Middle frontal gyrus (tissue), 1 donor: Measurements from ENCODE around the gene PKN1.
"Not testable (repeated sequence)": the region's sequence is repeated elsewhere in the genome, so short reads cannot be mapped to it uniquely, and the experiment has no call there.

Source experiments
- DNase-seq: peaks from one replicate; pipeline ENCODE4 v3.0.0-alpha.2; 2015; ENCODE audit warnings: low spot score; ENCODE audit errors: extremely low spot score

PKN1 gene

DNA sequence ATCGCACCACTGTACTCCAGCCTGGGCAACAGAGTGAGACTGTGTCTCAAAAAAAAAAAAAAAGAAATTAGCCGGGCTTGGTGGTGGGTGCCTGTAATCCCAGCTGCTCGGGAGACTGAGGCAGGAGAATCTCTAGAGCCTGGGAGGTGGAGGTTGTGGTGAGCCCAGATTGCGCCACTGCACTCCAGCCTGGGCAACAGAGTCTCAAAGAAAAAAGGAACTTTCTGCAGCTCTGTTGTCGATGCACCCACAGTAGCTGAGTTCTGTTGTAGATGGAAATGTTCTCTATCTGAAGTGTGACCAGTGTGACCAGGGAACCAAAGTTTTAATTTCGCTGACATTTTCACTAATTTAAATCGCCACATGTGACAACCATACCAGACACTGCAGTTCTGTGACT, 29.3 kb downstream of the PKN1 start:
- DNase-seq, result not testable (repeated sequence)

DNA sequence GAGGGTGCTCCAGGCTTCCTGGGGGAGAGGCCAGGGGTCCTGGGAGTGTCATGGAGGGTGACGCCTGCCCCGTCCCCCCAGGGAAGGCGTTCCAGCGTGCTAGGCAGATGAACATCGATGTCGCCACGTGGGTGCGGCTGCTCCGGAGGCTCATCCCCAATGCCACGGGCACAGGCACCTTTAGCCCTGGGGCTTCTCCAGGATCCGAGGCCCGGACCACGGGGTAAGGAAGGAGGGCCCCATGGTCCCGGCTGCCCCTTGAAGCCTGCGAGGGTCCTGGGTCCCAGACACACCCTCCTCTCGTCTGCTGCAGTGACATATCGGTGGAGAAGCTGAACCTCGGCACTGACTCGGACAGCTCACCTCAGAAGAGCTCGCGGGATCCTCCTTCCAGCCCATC, 30.6 kb downstream of the PKN1 start:
- no peak for DNase-seq

DNA sequence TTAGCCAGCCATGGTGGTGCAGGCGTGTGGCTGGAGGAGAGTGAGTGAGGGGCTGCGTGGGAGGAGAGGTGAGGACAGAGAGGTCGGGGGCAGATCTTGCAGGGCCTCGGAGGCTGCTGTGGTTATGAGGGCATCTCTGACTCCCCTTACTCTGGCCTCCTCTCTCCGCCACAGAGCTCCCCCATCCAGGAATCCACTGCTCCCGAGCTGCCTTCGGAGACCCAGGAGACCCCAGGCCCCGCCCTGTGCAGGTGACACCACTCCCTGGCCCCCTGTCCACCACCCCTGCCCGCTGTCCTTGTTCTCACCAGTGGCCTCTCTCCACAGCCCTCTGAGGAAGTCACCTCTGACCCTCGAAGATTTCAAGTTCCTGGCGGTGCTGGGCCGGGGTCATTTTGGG, 34.3 kb downstream of the PKN1 start:
- no peak for DNase-seq

- no peak for DNase-seq
Observed at GRCh38 chr19:14467816-14468215, 34.7 kb downstream of the PKN1 start.

DNA sequence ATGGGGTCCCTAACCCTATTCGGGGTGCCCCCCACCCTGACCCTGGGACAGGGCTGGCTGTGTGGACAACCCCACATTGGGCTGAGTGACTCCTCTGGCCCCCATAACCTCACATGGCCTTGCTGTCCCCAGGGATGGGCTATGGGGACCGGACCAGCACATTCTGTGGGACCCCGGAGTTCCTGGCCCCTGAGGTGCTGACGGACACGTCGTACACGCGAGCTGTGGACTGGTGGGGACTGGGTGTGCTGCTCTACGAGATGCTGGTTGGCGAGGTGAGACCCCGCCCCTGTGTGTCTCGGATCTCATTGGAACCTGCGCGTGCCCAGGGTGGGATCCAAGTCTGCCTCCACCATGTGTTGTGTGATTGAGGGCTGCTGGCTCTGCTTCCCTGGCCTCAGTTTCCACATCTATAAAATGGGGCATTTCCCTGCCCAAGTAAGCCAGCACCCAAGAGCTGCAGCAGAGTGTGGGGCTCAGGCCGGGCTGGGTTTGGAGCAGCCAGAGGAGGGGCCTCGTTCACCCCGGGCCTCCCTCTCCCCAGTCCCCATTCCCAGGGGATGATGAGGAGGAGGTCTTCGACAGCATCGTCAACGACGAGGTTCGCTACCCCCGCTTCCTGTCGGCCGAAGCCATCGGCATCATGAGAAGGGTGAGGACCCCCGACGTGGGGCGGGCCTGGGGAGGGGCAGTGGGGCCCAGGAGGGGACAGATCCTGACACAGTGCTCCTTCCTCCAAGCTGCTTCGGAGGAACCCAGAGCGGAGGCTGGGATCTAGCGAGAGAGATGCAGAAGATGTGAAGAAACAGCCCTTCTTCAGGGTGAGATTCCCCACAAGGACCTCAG, 37.1 kb downstream of the PKN1 start:
- no peak for DNase-seq

DNA sequence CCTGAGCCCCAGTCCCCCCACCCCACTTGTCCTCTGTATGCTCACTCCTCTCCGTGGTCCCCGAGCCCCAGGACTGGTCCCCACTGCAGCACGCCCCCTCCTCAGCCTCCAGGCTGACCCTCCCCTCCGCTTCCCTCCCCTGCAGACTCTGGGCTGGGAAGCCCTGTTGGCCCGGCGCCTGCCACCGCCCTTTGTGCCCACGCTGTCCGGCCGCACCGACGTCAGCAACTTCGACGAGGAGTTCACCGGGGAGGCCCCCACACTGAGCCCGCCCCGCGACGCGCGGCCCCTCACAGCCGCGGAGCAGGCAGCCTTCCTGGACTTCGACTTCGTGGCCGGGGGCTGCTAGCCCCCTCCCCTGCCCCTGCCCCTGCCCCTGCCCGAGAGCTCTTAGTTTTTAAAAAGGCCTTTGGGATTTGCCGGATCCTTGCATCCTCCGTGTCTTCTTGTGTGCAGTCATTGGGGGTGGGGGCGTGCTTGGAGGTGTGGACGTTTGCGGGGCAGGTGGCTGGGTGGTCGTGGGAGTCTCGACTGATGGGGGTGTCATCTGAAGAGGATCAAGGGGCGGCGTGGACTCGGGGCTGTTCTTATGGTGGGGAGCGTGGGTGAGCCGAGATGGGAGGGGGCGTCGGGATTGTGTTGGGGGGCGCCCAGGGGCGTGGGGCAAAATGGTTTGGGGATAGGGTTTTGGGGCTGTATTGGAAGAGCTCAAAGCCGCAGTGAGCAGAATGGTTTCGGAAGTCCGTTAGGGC, 38.5 kb downstream of the PKN1 start:
- DNase-seq, result no peak

GRCh38 chr19:14472202-14472938, 39.3 kb downstream of the PKN1 start:
- DNase-seq, result no peak

- DNase-seq, result no peak
Observed at GRCh38 chr19:14473073-14473977, 40.2 kb downstream of the PKN1 start.

GRCh38 chr19:14473978-14474578, 41.0 kb downstream of the PKN1 start:
- no peak for DNase-seq

DNA sequence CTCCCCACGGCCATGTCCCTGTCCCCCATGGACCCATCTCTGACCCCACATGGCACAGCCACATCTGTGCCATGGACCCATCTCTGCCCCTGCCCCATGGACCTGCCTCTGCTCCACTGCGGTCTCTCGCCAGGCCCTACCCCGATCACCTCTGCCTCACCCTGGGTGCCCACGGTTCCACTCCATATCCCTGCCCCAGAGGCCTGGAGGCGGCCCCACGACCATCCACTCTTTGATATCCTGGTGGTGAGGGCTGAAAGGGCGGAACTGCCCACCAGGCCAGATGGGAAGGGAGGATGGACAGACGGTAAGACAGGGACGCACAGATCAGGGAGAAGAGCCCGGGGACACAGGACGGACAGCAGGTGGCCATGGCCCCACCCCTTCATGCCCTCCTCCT, 41.7 kb downstream of the PKN1 start:
- DNase-seq, result no peak

DNA sequence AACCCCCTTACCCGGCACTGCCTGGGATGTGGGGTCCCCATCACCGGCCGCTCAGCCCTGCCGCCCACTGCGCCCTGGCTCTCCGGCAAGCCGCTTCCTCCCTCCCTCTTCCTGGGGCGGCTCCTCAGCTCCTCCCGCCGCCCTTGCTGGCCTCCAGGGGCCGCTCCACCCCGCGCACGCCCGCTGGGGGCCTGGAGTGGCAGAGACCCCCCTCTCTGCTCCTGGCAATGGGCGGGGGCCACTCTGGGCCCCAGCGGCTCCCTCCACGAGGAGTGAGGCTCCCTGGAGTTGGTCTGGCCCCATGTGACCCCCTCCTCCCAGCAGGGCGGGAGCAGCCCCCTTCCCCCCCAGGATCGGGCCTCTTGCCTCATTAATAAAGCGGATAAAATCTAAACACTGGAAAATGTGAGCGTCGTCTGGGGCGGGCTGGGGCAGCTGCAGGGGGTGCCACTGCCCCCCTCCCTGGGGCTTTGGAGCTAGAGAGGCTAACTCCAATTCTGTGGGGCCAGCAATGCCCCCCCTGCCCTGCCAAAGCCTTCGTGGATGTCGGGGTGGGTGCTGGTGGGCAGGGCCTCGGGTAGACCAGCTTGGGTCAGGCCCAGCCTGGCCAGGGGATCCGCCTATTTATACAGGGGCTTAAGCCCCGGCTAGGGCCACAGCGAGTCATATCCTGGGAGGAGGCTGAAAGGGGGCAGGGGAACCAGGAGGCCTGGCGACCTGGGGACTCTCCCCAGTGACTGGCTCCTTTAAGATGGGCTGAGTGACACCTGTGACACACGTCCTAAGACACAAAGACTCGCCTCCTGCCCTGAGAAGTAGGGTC, 42.4 kb downstream of the PKN1 start, which contains the start of gene PTGER1:
TSS of gene PTGER1 (minus strand) at position 104 of the 823 bp plus-strand sequence. CDS start 1,034 bp downstream, outside the sequence.
- no peak for DNase-seq

DNA sequence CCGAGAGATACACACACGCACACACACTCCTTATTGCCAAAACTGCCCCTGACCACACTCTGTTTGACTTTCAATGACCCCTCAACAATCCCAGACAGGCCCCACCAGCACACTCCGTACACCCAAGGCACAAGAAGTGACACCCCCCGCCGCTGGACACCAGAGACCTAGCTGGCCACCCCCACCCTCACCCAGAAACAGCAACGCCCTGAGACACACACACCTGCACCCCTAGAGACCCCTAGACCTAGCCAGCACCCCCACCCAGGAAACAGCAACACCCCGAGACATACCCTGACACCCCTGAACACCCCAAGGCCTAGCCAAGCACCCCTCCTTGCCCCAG, 43.2 kb downstream of the PKN1 start:
- no peak for DNase-seq

DNA sequence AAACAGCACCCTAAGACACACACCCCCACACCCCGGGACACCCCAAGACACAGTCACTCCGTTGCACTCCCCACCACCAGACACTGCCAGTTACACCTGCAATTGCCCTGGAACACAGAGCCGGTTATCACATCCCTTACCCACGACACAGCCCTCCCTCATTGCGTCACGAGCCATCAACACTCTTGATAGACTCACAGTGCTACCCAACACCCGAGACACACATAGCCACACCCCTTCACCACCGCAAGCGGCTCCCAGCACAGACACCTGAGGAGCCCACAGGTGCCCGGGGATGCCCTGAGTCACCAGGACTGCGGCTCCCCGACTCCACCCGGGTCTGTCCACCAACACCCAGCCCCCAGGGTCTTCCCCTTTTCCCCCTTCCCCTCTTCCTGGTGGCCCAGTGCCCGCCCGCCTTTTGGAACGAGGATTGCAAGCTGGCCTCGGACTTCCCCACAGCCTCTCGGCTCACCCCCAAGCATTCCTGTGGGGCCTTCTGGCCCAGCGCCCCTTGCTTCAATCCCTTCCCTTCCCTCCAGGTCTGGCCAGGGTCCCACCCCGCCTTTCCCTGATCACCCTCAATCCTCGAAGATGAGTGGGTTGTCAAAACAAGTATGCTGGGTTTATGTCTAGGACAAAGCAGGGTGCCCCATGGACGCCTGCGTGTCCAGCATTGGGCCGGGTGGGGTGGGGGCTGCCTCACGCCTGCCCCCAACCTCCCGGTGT, 43.7 kb downstream of the PKN1 start:
- DNase-seq, result no peak

DNA sequence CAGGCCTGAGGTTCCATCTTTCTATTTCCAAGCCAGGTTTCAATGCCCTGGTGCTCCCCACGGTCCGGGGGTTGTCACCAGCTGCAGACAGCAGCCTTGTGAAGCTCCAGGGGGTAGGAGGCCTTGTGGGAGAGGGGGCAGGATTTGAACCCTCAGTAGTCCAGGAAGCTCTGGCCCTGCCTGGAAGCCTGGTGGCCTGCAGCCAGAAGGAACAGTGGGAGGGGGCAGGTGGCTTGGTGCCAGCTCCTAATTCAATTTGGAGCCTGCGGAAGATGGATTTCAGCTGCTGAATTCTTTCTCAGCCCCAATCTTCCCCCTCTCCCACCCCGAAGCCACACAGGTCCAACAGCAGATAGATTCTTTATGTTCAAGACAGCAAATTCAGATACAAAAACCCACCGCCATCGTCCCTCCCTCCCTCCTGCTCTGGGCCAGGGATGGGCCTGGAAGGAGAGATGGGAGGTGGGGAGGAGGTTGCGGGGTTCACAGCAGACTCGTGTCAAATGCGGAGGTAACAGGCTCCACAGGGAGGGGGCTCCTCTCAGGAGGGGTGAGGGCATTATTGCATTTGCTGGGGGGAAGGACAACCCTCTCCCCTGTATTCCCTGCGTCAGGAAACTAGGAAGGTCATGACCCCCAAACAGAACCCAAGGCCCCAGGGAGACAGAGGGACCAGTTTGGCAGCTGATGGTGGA, 44.5 kb downstream of the PKN1 start:
- no peak for DNase-seq

DNA sequence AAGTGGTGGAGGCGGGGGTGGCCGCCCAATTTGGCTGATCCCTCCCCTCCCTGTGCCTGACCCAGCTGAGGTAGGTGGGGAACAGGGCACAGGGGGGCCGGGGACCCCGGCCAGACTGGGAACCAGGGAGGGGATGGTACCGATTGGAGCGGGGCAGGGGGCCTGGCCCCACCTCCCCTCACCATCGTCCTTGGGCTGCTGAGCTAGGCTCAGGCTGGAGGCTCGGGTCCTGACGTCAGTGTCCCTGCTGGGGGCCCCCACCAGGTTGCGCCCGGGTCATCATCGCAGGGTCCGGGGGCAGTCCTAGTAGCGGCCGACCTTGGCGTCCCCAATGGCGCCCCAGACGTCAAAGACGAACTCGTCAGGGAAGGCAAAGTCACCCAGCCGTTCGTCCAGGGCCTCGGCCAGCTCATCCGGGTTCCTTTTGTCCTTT, 45.0 kb downstream of the PKN1 start:
- no peak for DNase-seq

DNA sequence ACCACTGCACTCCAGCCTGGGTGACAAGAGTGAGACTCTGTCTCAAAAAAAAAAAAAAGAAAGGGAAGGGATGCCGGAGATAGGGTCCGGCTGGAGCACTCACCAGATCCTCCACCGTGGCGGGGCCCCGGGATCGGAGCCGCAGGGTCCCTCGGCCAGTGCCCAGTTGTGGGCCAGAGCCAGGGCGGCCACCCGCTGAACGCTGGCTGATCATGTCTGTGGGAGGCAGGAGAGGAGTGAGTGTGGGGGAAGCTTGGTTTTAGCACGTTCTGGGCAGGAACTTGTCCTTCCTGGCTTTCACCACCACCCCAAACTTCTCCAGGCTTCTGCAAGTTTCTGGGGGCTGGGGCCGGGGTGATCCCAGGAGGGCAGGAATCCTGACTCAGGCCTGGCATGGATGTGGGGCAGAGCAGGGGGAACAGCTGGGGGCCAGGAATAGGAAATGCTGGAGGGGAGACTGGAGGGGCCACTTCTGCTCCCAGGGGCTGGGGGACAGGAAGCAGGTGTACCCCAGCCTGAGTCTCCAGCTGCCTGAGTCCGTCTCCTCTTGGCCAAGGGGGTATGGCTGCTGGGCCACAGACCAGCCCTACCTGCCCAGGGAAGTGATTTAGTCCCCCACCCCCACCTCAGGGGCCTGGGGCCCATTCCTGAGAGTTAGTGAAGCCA, 46.3 kb downstream of the PKN1 start:
- DNase-seq, result no peak

DNA sequence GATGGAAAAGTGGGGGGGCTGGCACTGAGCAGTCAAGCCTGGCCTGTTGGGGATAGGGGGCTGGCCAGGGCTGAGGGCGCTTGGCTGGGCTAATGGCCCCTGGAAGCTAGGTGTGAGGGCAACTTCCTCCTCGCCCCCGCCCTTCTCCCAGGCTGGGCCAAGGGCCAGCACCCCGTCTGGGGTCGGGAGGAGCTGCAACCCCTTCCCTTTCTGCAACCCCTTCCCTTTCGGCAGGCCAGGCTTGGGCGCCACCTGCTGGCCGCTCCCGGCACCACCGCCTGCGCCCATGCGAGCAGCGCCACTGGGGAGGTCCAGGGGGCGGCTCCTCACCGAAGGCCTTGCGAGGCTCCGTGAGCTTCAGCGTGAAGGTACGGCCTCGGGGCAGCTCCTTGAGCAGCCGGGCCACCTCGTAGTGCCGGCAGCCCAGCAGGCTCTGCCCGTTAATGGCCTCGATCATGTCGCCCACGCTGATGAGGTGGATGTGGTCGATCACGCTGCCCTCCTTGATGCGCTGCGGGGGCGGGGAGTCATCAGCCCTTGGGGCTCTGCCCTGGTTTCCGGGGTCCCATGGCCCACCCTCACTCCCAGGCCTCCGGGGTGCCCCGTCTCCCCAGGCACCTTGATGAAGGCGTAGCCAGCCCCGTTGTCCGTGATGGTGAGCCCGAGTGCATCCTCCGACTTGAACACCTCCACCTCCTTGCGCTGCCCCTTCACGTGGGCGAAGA, 47.0 kb downstream of the PKN1 start:
- no peak for DNase-seq
